ES-I3 (cell line): ENCODE measurements around the gene SAP130.

Experiments used
- H3K36me3 ChIP-seq: 2 replicates; pipeline ENCODE4 v1.6.1; 2013; ENCODE audit warnings: mild to moderate bottlenecking, low read length, control low read depth, moderate library complexity; ENCODE audit not compliant: insufficient read depth
- H3K4me1 ChIP-seq: 2 replicates; pipeline ENCODE4 v1.6.1; 2013; ENCODE audit warnings: mild to moderate bottlenecking, control low read depth, low read length; ENCODE audit not compliant: insufficient read depth
- H3K9ac ChIP-seq: 2 replicates; pipeline ENCODE4 v1.6.1; 2013; ENCODE audit warnings: low read depth, mild to moderate bottlenecking, low read length, moderate library complexity
- H3K9me3 ChIP-seq: 2 replicates; pipeline ENCODE4 v1.6.1; 2013; ENCODE audit warnings: mild to moderate bottlenecking, low read length, moderate library complexity; ENCODE audit not compliant: control insufficient read depth, insufficient read depth

Gene SAP130

GRCh38 chr2:127953128-127953718 is 74.6 kb downstream of the SAP130 start:
- Histone ChIP-seq H3K9ac (no peak overlapping the region), H3K36me3 (peaks cover 26% of the 10 kb centered on the region), H3K9me3 (no peaks in the 10 kb centered on the region)

GRCh38 chr2:127951026-127951425 is 76.8 kb downstream of the SAP130 start:
- H3K9me3 ChIP-seq = no peaks in the 10 kb centered on the region
- H3K4me1 ChIP-seq = no peaks in the 10 kb centered on the region
- peaks cover 28% of the 10 kb centered on the region for H3K36me3 ChIP-seq
- H3K9ac ChIP-seq = no peak overlapping the region

More at GRCh38 chr2:127953128-127953718, 74.6 kb downstream of the SAP130 start:
- no peaks in the 10 kb centered on the region for H3K4me1 ChIP-seq

GRCh38 chr2:127950264-127950663 is 77.6 kb downstream of the SAP130 start:
- Histone ChIP-seq H3K9ac (no peak overlapping the region), H3K36me3 (peaks cover 25% of the 10 kb centered on the region), H3K4me1 (no peaks in the 10 kb centered on the region), H3K9me3 (no peaks in the 10 kb centered on the region)

- H3K9me3 ChIP-seq = no peaks in the 10 kb centered on the region
- H3K4me1 ChIP-seq = no peaks in the 10 kb centered on the region
- peaks cover 31% of the 10 kb centered on the region for H3K36me3 ChIP-seq
- no peak overlapping the region for H3K9ac ChIP-seq
Observed at GRCh38 chr2:127945281-127945680, 82.6 kb downstream of the SAP130 start.

GRCh38 chr2:127943186-127943585 is 84.7 kb downstream of the SAP130 start:
- Histone ChIP-seq H3K36me3 (peaks cover 21% of the 10 kb centered on the region), H3K4me1 (no peaks in the 10 kb centered on the region), H3K9ac (no peak overlapping the region), H3K9me3 (no peaks in the 10 kb centered on the region)

- Histone ChIP-seq H3K9ac (no peak overlapping the region), H3K4me1 (no peaks in the 10 kb centered on the region), H3K9me3 (no peaks in the 10 kb centered on the region), H3K36me3 (peaks cover 20% of the 10 kb centered on the region)
Observed at GRCh38 chr2:127942002-127942401, 85.9 kb downstream of the SAP130 start.

- Histone ChIP-seq H3K36me3 (peaks cover 16% of the 10 kb centered on the region), H3K9ac (no peak overlapping the region), H3K4me1 (no peaks in the 10 kb centered on the region), H3K9me3 (no peaks in the 10 kb centered on the region)
Observed at GRCh38 chr2:127941461-127941860, 86.4 kb downstream of the SAP130 start.

GRCh38 chr2:127940641-127941040 is 87.2 kb downstream of the SAP130 start:
- Histone ChIP-seq H3K9me3 (no peaks in the 10 kb centered on the region), H3K36me3 (peaks cover 16% of the 10 kb centered on the region), H3K4me1 (no peaks in the 10 kb centered on the region), H3K9ac (no peak overlapping the region)

GRCh38 chr2:127935337-127935736 is 92.5 kb downstream of the SAP130 start:
- no peaks in the 10 kb centered on the region for H3K9me3 ChIP-seq
- no peak overlapping the region for H3K9ac ChIP-seq

GRCh38 chr2:127932199-127932876 is 95.5 kb downstream of the SAP130 start:
- H3K9me3 ChIP-seq = no peaks in the 10 kb centered on the region
- no peaks in the 10 kb centered on the region for H3K4me1 ChIP-seq
- H3K9ac ChIP-seq = no peak overlapping the region
- no peaks in the 10 kb centered on the region for H3K36me3 ChIP-seq

More at GRCh38 chr2:127935337-127935736, 92.5 kb downstream of the SAP130 start:
- Histone ChIP-seq H3K36me3 (no peaks in the 10 kb centered on the region), H3K4me1 (no peaks in the 10 kb centered on the region)

GRCh38 chr2:127929449-127929848 is 98.4 kb downstream of the SAP130 start:
- Histone ChIP-seq H3K9me3 (no peaks in the 10 kb centered on the region), H3K9ac (no peak overlapping the region), H3K36me3 (no peaks in the 10 kb centered on the region), H3K4me1 (no peaks in the 10 kb centered on the region)

- Histone ChIP-seq H3K9ac (no peak overlapping the region), H3K9me3 (no peaks in the 10 kb centered on the region), H3K4me1 (no peaks in the 10 kb centered on the region), H3K36me3 (no peaks in the 10 kb centered on the region)
Observed at GRCh38 chr2:127927384-127927783, 100.5 kb downstream of the SAP130 start.

- Histone ChIP-seq H3K36me3 (no peaks in the 10 kb centered on the region), H3K9ac (no peak overlapping the region), H3K9me3 (no peaks in the 10 kb centered on the region)
Observed at GRCh38 chr2:127917916-127918315, 109.9 kb downstream of the SAP130 start.

GRCh38 chr2:127913808-127914457 is 113.9 kb downstream of the SAP130 start:
- Histone ChIP-seq H3K9ac (no peak overlapping the region), H3K36me3 (no peaks in the 10 kb centered on the region), H3K9me3 (no peaks in the 10 kb centered on the region)

More at GRCh38 chr2:127917916-127918315, 109.9 kb downstream of the SAP130 start:
- H3K4me1 ChIP-seq = no peaks in the 10 kb centered on the region

GRCh38 chr2:127911737-127912136 is 116.1 kb downstream of the SAP130 start:
- Histone ChIP-seq H3K9ac (no peak overlapping the region), H3K9me3 (no peaks in the 10 kb centered on the region), H3K4me1 (no peaks in the 10 kb centered on the region), H3K36me3 (no peaks in the 10 kb centered on the region)

More at GRCh38 chr2:127913808-127914457, 113.9 kb downstream of the SAP130 start:
- H3K4me1 ChIP-seq = no peaks in the 10 kb centered on the region
